Uterus (tissue), 4 donors: ENCODE measurements around the gene BAHD1. TPM values are rescaled to one million over a fixed set of nuclear protein-coding genes. Genes with fewer than 3 reads are reported as not detected.

Source experiments
- DNase-seq, 2 donors: peaks; one replicate each; pipeline ENCODE4 v3.0.0-alpha.2; 2019 to 2020
- H3K27ac ChIP-seq, 2 donors: fragments of 200-600 bp; sonication (generic); 1 replicate in 1 of 2; 2 replicates in 1 of 2; pipeline ENCODE4 v1.5.1; 2016 to 2018
- H3K27me3 ChIP-seq, 2 donors: fragments of 200-600 bp; sonication (generic); one replicate each; pipeline ENCODE4 v1.5.1; 2018 to 2019; ENCODE audit warnings: control low read depth in 1 of 2
- H3K36me3 ChIP-seq, 2 donors: fragments of 200-600 bp; sonication (generic); one replicate each; pipeline ENCODE4 v1.5.1; 2019; ENCODE audit warnings: control low read depth in 1 of 2
- H3K4me1 ChIP-seq, 2 donors: fragments of 200-600 bp; sonication (generic); one replicate each; pipeline ENCODE4 v1.5.1; 2018 to 2019; ENCODE audit warnings: control low read depth in 1 of 2
- H3K4me3 ChIP-seq, 2 donors: fragments of 200-600 bp; sonication (generic); 1 replicate in 1 of 2; 2 replicates in 1 of 2; pipeline ENCODE4 v1.5.1; 2018 to 2019; ENCODE audit warnings: mild to moderate bottlenecking in 1 of 2
- H3K9me3 ChIP-seq, 2 donors: fragments of 200-600 bp; sonication (generic); one replicate each; pipeline ENCODE4 v1.5.1; 2019; ENCODE audit warnings: control low read depth in 1 of 2
- CTCF ChIP-seq, 4 experiments: fragments of 200-600 bp in 2 of 4; fragments of 450-650 bp in 2 of 4; sonication (generic) in 2 of 4; IDR thresholded peaks; one replicate each; pipeline ENCODE4 v1.5.1; 2016 to 2019; ENCODE audit warnings: antibody characterized with exemption in 4 of 4, mild to moderate bottlenecking in 2 of 4, moderate library complexity in 1 of 4
- POLR2A ChIP-seq, 2 donors: fragments of 450-650 bp; IDR thresholded peaks; one replicate each; pipeline ENCODE4 v1.6.1; 2016; ENCODE audit warnings: antibody characterized with exemption in 2 of 2, mild to moderate bottlenecking in 1 of 2, moderate library complexity in 1 of 2
- intact Hi-C: fragments of 100-400 bp; cut with DNase I; formaldehyde crosslinking; loops from one replicate; pipeline ENCODE4 v1.15.1; 2023; ENCODE audit warnings: low total_unique reads
- total RNA-seq, 4 donors: library from RNA; depleted of rRNA in 3 of 4; stranded (reverse); fragments of >200 nt in 3 of 4; gene quantifications; one replicate each; pipeline versions ENCODE4 v1.1.0 to v1.2.4, GENCODE V29; 2014 to 2023
- donor health status: DM: yes; HTN: yes; CAD: no.

BAHD1 gene
- total RNA-seq, 4 donors from 2014 or later, result 5.0 to 35.5 (median 10.5) TPM

DNA sequence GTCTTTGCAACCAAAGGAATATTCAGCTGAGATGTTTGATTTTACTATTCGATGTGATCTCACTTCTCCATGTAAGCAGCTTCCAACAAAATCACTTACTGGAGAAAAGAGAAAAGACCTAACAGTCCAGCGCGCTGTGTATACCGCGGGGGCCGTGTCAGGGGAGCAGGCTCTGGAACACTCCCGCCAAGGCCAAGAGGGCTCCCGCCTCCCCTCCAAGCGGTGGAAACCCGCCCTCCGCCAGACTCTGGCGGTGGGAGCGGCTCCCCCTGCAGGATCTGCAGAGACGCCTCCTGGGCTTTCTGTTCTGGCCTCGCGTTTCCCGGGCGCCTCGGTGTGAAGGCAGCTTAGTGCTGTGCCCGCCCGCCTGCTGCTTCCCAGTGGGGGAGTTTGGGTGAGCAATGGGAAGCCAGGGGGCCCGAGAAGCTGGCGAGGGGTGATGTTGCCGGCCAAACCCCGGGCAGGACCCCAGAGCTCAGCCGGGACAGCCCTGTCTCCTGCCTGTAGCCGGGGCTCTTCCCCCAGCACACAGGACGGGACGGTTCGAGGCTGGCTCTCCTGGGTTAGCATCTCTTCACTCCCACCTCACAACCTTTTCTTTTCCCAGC, 66.3 kb downstream of the BAHD1 start:
- TF ChIP-seq POLR2A (IDR thresholded peaks at IDR 0.05) (no peak), CTCF (IDR thresholded peaks at IDR 0.05) (peak; percentile 44 to 79 (median 62))
- peak overlapping the region in 1 of 2 donors; percentile 26 for H3K4me3 ChIP-seq
- H3K4me1 ChIP-seq, result no peaks in the 10 kb centered on the region
- no peaks in the 10 kb centered on the region for H3K27me3 ChIP-seq
- peak; percentile 64 to 80 for DNase-seq
- H3K36me3 ChIP-seq, result no peaks in the 10 kb centered on the region
- H3K27ac ChIP-seq, result no peak overlapping the region
- intact Hi-C loops, result no loop called here
- no peaks in the 10 kb centered on the region for H3K9me3 ChIP-seq

DNA sequence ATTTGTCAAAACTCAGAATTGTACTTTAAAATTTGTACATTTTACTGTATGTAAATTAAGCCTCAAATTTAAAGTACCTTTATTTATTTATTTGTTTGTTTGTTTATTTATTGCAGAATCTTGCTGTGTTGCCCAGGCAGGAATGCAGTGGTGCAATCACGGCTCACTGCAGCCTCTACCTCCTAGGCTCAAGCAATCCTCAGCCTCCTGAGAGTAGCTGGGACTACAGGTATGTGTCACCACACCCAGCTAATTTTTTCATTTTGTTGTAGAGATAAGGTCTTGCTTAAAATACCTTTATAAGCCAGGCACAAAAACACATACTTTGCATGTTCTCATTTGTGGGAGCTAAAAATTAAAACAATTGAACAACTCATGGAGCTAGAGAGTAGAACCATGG, 67.5 kb downstream of the BAHD1 start:
- no peak for DNase-seq
- H3K27ac ChIP-seq, result no peak overlapping the region
- no peaks in the 10 kb centered on the region for H3K4me1 ChIP-seq
- no peak overlapping the region for H3K4me3 ChIP-seq
- H3K27me3 ChIP-seq, result no peaks in the 10 kb centered on the region
- no peaks in the 10 kb centered on the region for H3K9me3 ChIP-seq
- no peak for TF ChIP-seq POLR2A (IDR thresholded peaks at IDR 0.05)
- TF ChIP-seq CTCF (IDR thresholded peaks at IDR 0.05), result no peak
- intact Hi-C loops, result no loop called here
- H3K36me3 ChIP-seq, result no peaks in the 10 kb centered on the region

- Histone ChIP-seq H3K4me3 (no peak overlapping the region), H3K36me3 (no peaks in the 10 kb centered on the region), H3K9me3 (no peaks in the 10 kb centered on the region), H3K4me1 (no peaks in the 10 kb centered on the region), H3K27ac (no peak overlapping the region), H3K27me3 (no peaks in the 10 kb centered on the region)
- TF ChIP-seq CTCF (IDR thresholded peaks at IDR 0.05) (no peak), POLR2A (IDR thresholded peaks at IDR 0.05) (no peak)
- no peak for DNase-seq
- intact Hi-C loops, result no loop called here
Observed at GRCh38 chr15:40510201-40510600, 69.4 kb downstream of the BAHD1 start.

- H3K27ac ChIP-seq, result peak overlapping the region in 1 of 2 donors; percentile 54
- H3K4me1 ChIP-seq, result no peaks in the 10 kb centered on the region
- no peaks in the 10 kb centered on the region for H3K9me3 ChIP-seq
- intact Hi-C loops, result no loop called here
- H3K27me3 ChIP-seq, result no peaks in the 10 kb centered on the region
- peak overlapping the region; percentile 13 to 43 for H3K4me3 ChIP-seq
- DNase-seq, result no peak
- H3K36me3 ChIP-seq, result no peaks in the 10 kb centered on the region
- TF ChIP-seq CTCF (IDR thresholded peaks at IDR 0.05), result no peak
Observed at GRCh38 chr15:40511093-40511471, 70.3 kb downstream of the BAHD1 start.

GRCh38 chr15:40511472-40512133, 70.8 kb downstream of the BAHD1 start:
- Histone ChIP-seq H3K4me3 (peak overlapping the region; percentile 13 to 43), H3K9me3 (no peaks in the 10 kb centered on the region), H3K4me1 (no peaks in the 10 kb centered on the region), H3K36me3 (no peaks in the 10 kb centered on the region), H3K27ac (peak overlapping the region in 1 of 2 donors; percentile 54), H3K27me3 (no peaks in the 10 kb centered on the region)
- peak; percentile 56 to 60 for DNase-seq
- intact Hi-C loops, result no loop called here
- no peak for TF ChIP-seq CTCF (IDR thresholded peaks at IDR 0.05)
- no peak for TF ChIP-seq POLR2A (IDR thresholded peaks at IDR 0.05)
